Esophagus mucosa (tissue), 1 donor: ENCODE measurements around the gene UBXN1. TPM values are rescaled to one million over a fixed set of nuclear protein-coding genes. Genes with fewer than 3 reads are reported as not detected.
"Not testable (repeated sequence)": the region's sequence is repeated elsewhere in the genome, so short reads cannot be mapped to it uniquely, and the experiment has no call there.

Source experiments
- ATAC-seq: fragments of 200-7000 bp; cut with Tn5 transposase; one replicate; pipeline ENCODE4 v1.9.1; 2020
- total RNA-seq: library from RNA; stranded (reverse); gene quantifications from one replicate; pipeline ENCODE4 v1.2.4, GENCODE V29; 2023
- donor health status: DM: yes; HTN: yes; CAD: no.

The UBXN1 gene
- total RNA-seq, 1 donor from 2014 or later = 65.6 TPM

DNA sequence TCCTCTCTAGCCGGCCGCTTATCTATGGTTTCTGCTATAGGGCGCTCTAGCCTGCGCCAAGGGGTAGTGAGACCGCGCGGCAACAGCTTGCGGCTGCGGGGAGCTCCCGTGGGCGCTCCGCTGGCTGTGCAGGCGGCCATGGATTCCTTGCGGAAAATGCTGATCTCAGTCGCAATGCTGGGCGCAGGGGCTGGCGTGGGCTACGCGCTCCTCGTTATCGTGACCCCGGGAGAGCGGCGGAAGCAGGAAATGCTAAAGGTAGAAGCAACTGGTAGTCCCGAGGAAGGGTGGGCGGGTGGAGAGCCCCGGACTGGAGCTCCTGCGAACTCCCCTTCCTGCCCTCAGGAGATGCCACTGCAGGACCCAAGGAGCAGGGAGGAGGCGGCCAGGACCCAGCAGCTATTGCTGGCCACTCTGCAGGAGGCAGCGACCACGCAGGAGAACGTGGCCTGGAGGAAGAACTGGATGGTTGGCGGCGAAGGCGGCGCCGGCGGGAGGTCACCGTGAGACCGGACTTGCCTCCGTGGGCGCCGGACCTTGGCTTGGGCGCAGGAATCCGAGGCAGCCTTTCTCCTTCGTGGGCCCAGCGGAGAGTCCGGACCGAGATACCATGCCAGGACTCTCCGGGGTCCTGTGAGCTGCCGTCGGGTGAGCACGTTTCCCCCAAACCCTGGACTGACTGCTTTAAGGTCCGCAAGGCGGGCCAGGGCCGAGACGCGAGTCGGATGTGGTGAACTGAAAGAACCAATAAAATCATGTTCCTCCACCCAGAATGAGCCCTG lies 7.1 kb downstream of the UBXN1 start, which contains the start of the genes LBHD1 and UQCC3:
LBHD1 (minus strand) TSS at position 660 of the 782 bp plus-strand sequence. CDS start 2,236 bp downstream, outside the sequence.
UQCC3 (plus strand) TSS at position 66 of the 782 bp plus-strand sequence; CDS start at position 139, 73 bp downstream.
- peak; percentile 75 for ATAC-seq

DNA sequence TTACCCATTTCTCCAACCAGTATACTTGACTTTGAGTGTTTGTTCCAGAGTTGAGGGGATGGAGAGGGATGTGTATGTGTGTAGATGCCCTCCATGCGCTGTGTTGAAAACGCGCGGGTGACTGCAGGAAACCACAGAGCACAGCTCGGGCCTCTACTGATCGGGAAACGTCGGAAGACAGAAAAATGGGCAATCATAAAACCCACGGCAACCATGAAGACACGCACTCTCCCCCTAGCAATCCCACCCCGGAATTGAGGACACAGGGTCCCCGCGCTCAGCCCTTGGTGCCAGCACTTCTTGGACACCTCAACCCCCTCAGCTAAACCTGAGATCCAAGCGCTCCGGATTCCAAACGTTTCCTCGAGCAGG lies 7.7 kb downstream of the UBXN1 start:
- peak; percentile 32 for ATAC-seq

DNA sequence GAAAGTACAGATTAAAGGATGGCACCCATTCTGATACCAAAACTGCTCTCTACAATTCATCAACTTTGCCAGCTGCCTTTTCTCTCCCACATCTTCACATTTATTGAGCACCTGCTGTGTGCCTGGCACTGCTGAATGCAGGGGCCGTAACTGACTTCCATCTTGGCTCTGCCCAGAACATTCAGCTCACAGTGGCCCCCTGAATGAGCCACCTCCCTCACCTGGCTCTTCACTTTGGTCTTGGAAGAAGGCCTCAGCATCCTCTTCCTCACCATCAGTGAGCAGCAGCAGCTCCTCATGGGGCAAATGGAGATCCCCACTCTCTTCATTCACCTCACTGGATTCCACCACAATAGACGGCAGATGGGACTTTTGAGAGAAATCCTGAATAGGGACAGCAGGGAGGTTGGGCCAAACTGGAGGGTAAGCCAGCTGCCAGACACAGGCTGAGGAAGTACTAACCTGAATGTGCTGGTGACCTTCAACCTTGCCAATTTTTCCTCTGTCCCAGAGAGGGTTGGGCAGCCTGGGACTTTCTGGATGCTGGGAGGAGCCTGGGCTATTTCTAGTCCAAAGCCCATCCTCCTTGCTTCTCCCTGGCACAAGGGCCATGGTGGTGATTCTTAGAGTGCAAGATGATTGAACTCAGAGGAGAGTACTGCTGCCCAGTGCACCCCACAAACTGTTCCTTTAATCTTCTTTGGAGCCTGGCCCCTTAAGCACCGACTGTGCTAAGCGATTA lies 9.3 kb downstream of the UBXN1 start:
- ATAC-seq = no peak

DNA sequence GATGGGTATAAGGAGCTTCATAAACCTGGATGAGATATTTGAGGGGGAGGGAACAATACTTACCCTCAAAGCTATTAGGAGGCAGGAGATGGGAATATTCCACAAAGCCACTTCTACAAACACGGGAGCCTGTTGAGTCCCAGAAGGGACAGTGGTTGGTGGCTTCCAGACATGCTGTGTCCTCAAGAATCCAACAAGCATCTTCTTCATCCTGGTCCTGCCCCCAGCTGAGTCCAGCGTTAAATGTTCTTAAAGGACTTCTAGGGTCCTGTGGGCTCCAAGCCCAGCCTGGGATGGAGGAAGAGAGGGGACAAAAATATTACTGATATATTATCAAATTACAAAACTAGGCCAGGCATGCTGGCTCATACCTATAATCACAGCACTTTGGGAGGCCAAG lies 11.4 kb downstream of the UBXN1 start:
- no peak for ATAC-seq

DNA sequence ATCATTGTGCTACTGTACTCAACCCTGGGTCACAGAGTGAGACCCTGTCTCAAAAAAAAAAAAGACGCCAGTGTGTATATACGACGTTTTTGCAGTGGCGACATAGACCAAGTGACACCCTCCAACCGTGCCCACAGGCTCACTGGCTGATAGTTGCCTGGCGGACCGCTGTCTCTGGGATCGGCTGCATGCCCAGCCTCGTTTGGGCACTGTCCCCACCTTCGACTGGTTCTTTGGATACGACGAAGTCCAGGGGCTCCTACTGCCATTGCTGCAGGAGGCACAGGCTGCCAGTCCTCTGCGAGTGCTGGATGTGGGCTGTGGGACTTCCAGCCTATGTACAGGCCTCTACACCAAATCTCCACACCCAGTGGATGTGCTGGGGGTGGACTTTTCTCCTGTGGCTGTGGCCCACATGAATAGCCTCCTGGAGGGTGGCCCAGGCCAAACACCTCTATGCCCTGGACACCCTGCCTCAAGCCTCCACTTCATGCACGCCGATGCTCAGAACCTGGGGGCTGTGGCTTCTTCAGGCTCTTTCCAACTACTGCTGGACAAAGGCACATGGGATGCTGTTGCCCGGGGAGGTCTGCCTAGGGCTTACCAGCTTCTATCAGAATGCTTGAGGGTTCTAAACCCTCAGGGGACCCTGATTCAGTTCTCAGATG lies 12.5 kb downstream of the UBXN1 start:
- no peak for ATAC-seq

DNA sequence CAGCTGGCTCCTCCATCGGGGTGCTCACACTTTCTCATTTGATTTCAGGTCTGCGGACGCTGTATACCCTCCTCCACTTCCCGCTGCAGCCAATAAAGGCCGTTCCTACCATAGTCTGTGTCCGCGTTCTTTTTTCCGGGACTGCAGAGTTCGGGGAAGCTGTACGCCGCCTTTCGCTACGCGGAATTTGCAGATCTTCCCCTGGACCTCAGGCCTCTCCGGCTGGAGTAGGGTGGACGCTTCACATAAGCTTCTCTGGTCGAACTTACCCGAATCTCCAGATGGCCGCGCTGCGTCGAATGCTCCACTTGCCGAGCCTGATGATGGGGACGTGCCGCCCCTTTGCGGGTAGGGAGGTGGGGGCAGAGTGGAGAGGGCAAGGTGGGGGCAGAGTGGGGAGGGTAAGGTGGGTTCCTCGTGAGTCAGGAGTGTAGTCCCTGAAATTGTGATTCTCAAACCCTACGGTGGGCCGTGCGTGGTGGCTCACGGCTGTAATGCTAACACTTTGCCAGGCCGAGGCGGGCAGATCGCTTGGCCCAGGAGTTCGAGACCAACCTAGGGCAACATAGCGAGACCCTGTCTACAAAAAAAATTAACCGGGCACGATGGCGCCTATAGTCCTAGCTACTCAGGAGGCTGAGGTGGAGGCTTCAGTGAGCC lies 13.1 kb downstream of the UBXN1 start:
- ATAC-seq = peak; percentile 33

DNA sequence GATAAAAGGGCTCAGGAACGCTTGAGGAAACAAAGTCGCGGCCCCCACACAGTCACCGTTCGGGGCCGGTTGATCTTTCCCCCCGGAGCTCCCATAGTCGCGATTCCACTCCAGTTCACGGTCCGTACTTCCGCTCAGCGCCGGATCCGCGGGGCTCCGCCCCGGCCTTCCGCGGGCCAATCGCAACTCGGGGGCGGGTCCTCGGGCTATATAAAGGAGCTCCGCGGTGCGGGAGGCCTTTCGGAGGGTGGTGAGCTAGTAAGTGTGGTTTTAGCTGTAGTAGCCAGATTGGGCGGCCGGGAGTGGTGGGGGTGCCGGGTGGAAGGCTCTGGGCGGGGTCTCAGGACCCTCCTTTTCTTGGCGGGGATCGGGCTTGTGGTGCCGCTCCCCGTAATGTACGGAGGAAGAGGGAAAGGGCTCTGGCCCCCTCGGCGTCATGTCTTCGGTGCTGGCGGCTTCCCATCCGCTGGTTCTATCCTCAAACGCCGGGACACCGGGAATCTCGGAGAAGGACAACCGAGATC lies 13.7 kb downstream of the UBXN1 start, which contains the start of the genes C11orf98 and CSKMT:
C11orf98 (minus strand) TSS at position 136 of the 524 bp plus-strand sequence; CDS start at position 95, 41 bp downstream.
CSKMT (plus strand) TSS at position 238 of the 524 bp plus-strand sequence. CDS start 568 bp downstream, outside the sequence.
- ATAC-seq = peak; percentile 95

DNA sequence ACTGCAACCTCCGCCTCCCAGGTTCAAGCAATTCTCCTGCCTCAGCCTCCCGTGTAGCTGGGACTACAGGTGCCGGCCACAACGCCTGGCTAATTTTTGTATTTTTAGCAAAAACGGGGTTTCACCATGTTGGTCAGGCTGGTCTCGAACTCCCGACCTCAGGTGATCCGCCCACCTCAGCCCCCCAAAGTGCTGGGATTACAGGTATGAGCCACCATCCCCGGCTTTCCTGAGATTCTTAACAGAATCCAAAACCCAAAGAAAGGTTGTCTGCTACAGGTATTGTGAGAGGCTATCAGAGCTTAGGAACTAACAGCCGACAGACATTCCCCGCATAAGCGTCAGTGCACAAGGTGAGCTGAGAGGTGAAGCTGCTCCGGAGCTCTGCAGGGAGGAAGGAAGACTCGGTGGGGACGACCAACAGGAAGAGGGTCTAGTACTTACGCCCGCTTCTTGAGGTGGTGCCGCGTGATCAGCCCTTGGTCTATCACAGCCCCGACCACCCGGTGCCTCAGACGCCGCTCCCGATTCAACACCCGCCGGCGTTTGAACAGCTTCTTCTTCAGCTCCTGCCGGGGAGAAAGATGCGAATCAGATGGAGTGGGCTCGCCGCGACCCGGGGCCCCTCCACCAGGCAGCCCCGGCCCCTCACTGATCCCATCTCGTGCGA lies 14.3 kb downstream of the UBXN1 start:
- peak; percentile 65 for ATAC-seq

DNA sequence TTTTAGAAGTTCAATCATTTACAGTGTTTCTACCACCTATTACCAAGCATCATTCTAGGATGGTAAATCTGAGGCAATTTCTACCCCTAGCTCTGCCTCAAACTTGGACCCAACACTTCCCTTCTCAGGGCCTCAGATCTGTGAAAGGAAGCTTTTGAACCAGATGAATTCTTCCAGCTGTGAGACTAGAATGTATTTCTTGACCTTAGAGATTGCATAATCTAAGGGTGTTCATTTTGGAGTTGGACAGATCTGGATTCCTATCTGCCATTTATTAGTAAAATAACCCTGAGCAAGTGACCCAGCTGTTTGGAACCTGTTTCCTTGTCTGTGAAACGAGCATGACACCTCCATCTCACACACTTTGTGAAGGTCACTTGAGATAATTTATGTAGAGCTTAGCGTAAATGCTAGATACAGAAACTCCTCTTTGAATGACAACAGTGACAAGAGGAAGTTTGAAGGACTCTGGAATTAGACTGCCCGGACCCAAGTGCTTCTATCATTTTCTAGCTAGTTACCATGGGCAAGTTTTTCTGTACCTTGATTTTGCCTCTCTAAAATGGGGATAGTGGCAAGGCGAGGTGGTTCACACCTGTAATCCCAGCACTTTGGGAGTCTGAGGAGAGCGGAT lies 22.0 kb downstream of the UBXN1 start:
- ATAC-seq = no peak

DNA sequence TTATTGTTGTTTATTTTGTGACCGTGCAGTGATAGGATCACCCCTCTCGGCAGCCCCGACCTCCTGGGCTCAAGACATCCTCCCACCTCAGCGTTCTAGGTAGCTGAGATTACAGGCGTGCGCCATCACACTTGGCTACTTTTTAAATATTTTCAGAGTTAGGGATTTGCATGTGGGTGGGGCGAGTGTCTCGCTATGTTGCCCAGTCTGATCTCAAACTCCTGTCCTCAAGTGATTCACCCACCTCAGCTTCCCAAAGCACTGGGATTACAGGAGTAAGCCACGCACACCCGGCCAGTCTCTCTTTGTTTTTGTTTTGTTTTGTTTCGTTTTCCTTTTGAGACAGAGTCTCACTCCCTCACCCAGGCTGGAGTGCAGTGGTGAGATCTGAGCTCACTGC lies 24.6 kb downstream of the UBXN1 start:
- no peak for ATAC-seq

DNA sequence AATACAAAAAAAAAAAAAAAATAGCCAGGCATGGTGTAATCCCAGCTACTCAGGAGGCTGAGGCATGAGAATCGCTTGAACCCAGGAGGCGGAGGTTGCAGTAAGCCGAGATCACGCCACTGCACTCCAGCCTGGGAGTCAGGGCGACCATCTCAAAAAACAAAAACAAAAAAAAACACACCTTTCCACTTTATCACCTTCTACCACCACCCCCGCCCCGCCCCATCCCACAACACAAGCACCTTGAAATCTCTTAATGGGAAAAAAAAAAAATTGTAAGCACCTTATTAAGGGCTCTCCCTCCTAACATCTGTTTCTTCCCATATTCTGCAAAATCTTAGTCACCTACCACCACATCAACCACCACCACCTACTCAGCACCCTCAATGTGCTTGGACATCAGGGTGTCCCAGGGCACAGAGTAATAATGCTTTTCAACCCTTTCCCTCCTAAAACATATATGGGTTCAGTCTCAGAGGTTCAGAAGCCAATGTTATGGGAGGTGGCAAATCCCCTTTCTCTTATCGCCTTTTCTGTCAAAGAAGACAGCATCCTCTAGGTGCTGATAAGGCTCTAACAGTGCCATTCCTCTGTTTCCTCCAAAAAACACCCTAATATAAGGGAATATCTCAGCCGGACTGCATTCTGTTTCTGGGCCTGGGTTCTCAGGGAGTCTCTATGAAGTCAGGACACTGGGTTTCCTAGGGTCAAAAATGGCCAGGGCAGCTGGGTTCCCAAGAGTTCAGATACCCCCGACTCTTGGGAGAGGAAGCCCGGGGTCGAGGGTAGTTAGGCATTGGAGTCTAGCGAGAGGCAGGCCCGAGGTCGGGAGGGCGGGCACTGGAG lies 26.5 kb downstream of the UBXN1 start:
- no peak for ATAC-seq

DNA sequence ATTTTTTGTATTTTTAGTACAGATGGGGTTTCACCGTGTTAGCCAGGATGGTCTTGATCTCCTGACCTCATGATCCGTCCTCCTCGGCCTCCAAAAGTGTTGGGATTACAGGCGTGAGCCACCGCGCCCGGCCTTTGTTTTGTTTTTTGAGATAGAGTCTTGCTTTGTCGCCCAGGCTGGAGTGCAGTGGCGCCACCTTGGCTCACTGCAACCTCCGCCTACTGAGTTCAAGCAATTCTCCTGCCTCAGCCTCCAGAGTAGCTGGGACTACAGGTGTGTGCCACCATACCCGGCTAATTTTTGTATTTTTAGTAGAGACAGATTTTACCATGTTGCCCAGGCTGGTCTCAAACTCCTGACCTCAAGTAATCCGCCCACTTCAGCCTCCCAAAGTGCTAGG lies 28.6 kb downstream of the UBXN1 start:
- ATAC-seq = not testable (repeated sequence)

DNA sequence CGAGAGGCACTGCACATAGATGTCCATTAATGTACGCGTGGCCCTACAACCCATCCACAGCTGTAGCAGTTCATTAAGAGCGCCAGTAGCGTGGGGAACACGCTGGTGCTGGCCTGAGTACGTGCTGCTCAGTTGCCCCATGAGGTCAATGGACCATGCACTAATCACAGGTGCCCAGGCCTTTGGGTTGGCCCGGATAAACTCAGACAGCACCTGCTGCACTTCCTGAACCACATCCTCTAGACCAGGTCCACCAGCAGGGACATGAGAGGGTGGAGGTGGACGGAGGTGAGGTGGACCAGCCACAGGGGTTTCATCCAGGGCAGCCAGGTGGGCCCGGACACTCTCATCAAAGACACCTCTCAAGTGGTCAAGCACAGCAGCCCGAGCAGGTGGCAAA lies 29.4 kb downstream of the UBXN1 start:
- no peak for ATAC-seq

DNA sequence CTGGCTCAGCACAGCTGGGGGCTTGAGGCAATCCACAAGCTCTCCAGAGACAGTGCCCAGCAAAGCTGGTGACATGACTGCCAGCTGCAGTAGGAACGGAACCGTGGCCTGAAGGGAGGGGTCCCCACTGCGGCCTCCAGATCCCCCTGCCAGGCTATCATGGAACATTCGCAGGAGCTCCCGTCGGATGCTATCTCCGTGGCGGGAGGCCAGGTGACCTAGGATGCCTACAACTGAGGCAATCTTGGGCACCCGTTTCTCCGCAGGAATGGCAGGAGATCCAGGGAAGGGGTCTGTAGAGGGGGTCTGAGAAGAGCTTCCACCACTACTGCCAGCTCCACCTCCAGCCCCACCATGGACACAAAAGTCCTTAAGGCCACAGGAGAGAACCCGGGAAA lies 29.9 kb downstream of the UBXN1 start:
- ATAC-seq = no peak

DNA sequence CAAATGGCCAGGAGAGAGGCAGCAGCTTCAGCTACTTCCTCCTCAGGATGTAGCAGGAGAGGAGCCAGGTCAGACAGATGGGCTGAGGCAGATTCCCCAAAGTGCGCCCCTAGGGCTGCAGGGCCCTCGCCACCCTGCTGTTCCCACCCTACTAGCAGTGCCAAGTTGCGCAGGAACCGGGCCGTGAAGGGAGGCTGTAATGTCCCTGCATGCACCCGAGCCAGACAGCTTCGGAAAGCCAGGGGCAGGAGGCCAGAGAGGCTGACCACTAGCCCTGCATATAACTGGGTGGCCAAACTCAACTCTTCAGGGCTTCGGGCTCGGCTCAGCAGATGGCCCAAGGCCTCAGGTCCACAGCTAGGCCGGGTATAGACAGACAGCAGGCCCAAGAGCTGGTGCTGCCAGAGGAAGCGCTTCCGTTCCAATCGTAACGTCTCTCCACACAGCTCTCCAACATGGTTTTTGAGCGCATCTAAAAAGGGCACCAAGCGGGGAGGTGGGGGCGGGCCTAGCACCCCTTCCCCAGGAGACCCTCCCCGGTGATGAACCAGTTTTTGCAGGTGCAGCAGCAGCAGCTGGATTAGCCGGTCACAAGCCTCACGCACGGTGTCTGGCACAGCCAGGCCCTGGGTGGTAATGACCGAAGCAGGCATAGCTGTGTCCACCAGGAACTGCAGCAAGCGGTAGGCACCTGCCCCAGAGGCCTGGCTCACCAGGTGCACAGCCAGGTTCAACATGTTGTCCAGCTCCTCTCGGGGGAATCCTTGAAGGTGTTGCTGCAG lies 30.5 kb downstream of the UBXN1 start:
- no peak for ATAC-seq

DNA sequence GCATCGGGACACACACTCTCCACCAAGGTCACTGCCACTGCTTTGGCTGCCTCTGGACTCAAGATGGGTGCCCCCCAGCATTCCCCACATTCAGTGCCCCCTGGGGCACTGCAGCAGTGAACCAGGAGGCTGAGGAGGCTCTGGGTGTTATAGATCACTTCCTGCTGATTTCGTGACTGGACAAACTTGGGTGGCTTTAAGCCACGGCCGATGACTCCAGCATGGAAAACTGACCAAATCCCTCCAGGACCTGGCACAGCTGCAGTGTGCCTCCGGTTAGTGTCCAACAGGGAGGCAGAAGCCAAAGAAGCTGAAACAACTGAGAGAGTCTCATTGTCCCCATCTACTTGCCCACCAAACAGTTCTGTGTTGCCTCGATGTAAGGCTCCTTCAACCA lies 31.3 kb downstream of the UBXN1 start:
- ATAC-seq = no peak

DNA sequence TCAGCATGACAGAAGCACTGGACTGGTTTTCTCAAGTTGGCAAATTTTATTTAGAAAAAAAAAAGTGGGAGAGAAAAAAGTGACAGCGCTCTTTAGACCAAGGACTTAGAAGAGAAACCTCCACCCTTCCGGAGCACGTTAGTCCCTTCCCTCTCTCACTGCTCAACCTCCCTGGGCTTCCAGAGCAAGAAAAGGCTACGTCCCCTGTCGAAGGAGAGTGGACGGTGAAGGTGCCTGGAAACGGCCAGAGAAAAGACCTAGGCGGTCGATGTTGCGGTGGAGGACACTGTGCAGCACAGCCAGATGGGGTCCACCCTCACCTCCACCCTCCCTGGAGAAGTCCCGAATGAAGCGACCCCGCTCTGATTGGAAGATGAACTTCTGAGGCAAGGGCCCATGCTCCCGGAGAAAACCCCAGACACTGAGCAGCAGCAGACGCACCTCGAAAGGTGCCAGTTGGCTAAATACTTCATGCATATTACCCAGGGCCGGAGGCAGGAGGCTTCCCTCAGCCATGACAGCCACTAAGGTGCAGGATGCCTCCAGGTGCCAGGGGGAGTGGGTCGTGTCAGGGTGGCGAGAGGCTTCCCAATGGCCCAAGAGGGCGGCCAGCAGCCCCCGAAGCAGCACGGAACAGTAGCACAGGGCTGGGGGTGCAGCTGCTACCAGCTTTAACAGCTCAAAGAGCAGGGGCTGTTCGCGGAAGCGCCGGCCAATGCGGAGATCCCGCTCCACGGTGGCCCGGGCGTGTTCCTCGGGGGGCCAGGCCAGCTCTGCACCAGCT lies 31.9 kb downstream of the UBXN1 start:
- ATAC-seq = peak; percentile 3
